Activated naive CD8-positive, alpha-beta T cell treated with anti-CD3 and anti-CD28 coated beads, Interleukin-2, amount 10 ng/mL, durations not matched to agents 7 days and 5 days (primary cell): ENCODE measurements around the gene SHCBP1L. TPM values are rescaled to one million over a fixed set of nuclear protein-coding genes. Genes with fewer than 3 reads are reported as not detected.

Experiments
- ATAC-seq: fragments of 150-1000 bp; cut with Tn5 transposase; one replicate; pipeline ENCODE4 v1.10.0; 2021; ENCODE audit warnings: low read depth, moderate library complexity
- POLR2A ChIA-PET: fragments of 350-600 bp; sonication (Branson Sonifier 250); formaldehyde crosslinking; loops from one replicate; lab custom pipeline; 2021; ENCODE audit warnings: antibody characterized with exemption; lab: Charles Lee
- DNase-seq: peaks from one replicate; pipeline ENCODE4 v3.0.0; 2021
- H3K27ac Mint-ChIP-seq: one replicate; pipeline ENCODE4 v1.8.0; 2022; ENCODE audit warnings: mild to moderate bottlenecking, mixed read lengths
- H3K27me3 Mint-ChIP-seq: one replicate; pipeline ENCODE4 v1.8.0; 2022; ENCODE audit warnings: mild to moderate bottlenecking, moderate library complexity, mixed read lengths
- H3K36me3 Mint-ChIP-seq: one replicate; pipeline ENCODE4 v1.8.0; 2021; ENCODE audit warnings: mild to moderate bottlenecking, mixed read lengths
- H3K4me1 Mint-ChIP-seq: one replicate; pipeline ENCODE4 v1.8.0; 2021; ENCODE audit warnings: mixed read lengths
- H3K4me3 Mint-ChIP-seq: one replicate; pipeline ENCODE4 v1.8.0; 2022; ENCODE audit warnings: mild to moderate bottlenecking, moderate library complexity, mixed read lengths
- H3K9me3 Mint-ChIP-seq: one replicate; pipeline ENCODE4 v1.8.0; 2021; ENCODE audit warnings: mixed read lengths
- total RNA-seq, 2 experiments: library from RNA; stranded (reverse); gene quantifications; one replicate each; pipeline ENCODE4 v1.2.3, GENCODE V29; 2021

The SHCBP1L gene
- total RNA-seq, 2 experiments from 2014 or later, result not detected

DNA sequence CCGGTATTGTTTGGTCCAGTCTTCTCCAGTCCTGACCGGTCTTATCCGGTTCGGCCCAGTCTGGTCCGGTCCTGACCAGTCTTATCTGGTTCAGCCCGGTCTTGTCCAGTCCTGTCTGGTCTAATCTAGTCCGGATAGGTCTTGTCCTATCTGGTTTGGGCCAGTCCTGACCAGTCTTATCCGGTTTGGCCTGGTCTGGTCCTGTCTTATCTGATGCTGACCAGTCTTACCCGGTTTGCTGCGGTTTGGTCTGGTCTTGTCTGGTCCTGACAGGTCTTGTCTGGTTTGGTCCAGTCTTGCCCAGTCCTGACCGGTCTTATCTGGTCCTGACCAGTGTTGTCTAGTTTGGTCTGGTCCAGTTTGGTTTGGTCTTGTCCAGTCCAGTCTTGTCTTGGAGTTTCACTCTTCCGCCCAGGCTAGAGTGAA lies 83.7 kb downstream of the SHCBP1L start:
- Mint-ChIP-seq H3K27ac (no peak overlapping the region), H3K27me3 (no peaks in the 10 kb centered on the region), H3K4me3 (no peak overlapping the region), H3K36me3 (peaks cover 69% of the 10 kb centered on the region), H3K4me1 (peaks cover 6% of the 10 kb centered on the region), H3K9me3 (no peaks in the 10 kb centered on the region)
- DNase-seq, result no peak
- POLR2A ChIA-PET, result no interaction called here
- no peak for ATAC-seq

GRCh38 chr1:182867861-182868260 lies 85.1 kb downstream of the SHCBP1L start:
- Mint-ChIP-seq H3K27me3 (no peaks in the 10 kb centered on the region), H3K36me3 (peaks cover 58% of the 10 kb centered on the region), H3K27ac (no peak overlapping the region), H3K4me1 (no peaks in the 10 kb centered on the region), H3K9me3 (no peaks in the 10 kb centered on the region), H3K4me3 (no peak overlapping the region)
- POLR2A ChIA-PET, result no interaction called here
- no peak for DNase-seq
- no peak for ATAC-seq

DNA sequence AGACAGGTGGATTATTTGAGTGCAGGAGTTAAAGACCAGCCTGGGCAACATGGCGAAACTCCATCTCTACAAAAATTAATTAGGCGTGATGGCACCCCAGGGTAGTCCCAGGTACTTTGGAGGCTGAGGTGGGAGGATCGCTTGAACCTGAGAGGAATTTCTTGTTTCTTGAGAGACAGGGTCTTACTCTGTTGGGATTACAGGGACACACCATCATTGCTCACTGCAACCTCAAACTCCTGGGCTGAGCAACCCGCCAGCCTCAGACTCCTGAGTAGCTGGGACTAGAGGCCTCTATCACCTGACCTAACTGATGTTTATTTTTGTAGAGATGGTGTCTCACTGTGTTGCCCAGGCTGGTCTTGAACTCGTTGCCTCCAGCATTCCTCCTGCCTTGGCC lies 89.0 kb downstream of the SHCBP1L start:
- no peak for ATAC-seq
- H3K4me3 Mint-ChIP-seq, result no peak overlapping the region
- H3K36me3 Mint-ChIP-seq, result peaks cover 41% of the 10 kb centered on the region
- POLR2A ChIA-PET, result no interaction called here
- no peaks in the 10 kb centered on the region for H3K9me3 Mint-ChIP-seq
- no peaks in the 10 kb centered on the region for H3K27me3 Mint-ChIP-seq
- H3K4me1 Mint-ChIP-seq, result peaks cover 8% of the 10 kb centered on the region
- DNase-seq, result no peak
- no peak overlapping the region for H3K27ac Mint-ChIP-seq

DNA sequence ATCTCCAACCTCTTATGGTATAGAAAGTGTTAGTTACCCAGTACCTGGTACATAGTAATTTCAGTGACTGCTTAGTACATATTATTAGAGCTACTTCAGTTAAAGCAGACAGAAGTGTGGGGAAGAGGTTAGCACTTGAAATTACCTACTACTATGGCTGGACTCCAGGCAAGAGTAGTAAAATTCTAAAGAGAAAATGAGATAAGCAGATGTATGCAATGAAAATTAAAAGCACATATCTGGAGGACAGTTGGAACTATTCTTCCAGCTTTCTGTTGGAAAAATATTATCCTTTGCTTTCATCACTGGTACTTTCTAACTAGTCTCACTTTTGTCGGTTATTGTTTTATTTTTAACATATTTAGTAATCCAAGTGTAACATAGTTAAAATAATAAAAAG lies 90.1 kb downstream of the SHCBP1L start:
- Mint-ChIP-seq H3K4me1 (peaks cover 10% of the 10 kb centered on the region), H3K27me3 (no peaks in the 10 kb centered on the region), H3K36me3 (peaks cover 45% of the 10 kb centered on the region), H3K4me3 (no peak overlapping the region), H3K9me3 (no peaks in the 10 kb centered on the region), H3K27ac (no peak overlapping the region)
- ATAC-seq, result no peak
- DNase-seq, result no peak
- POLR2A ChIA-PET, result no interaction called here

- H3K4me3 Mint-ChIP-seq, result no peak overlapping the region
- ATAC-seq (no peak), DNase-seq (no peak)
- H3K36me3 Mint-ChIP-seq, result peaks cover 39% of the 10 kb centered on the region
- no peaks in the 10 kb centered on the region for H3K27me3 Mint-ChIP-seq
- POLR2A ChIA-PET, result no interaction called here
- H3K9me3 Mint-ChIP-seq, result no peaks in the 10 kb centered on the region
- peaks cover 10% of the 10 kb centered on the region for H3K4me1 Mint-ChIP-seq
- H3K27ac Mint-ChIP-seq, result no peak overlapping the region
Measured at GRCh38 chr1:182861994-182862393, 91.0 kb downstream of the SHCBP1L start.

DNA sequence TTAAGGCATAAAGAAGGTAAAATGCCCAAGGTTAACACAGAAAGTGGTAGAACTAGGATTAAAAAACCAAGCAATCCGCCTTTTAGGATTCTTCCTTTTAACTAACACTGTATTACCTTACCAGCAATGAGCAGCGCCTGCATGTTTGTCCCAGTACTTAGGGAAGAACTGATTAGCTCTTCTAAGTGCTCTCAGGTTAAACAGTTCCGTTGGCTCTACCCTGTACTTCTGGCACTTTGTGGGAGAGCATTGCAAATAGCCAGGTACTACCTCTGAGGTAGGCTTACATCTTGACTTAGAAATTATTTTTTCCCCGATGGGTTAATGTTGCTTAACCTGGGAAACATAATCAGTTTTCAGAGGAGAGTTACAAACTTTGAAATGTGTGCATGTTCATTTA lies 92.3 kb downstream of the SHCBP1L start:
- no peak overlapping the region for H3K4me3 Mint-ChIP-seq
- no peak for ATAC-seq
- DNase-seq, result no peak
- no peaks in the 10 kb centered on the region for H3K27me3 Mint-ChIP-seq
- POLR2A ChIA-PET, result no interaction called here
- H3K9me3 Mint-ChIP-seq, result no peaks in the 10 kb centered on the region
- peaks cover 31% of the 10 kb centered on the region for H3K36me3 Mint-ChIP-seq
- no peak overlapping the region for H3K27ac Mint-ChIP-seq
- peaks cover 10% of the 10 kb centered on the region for H3K4me1 Mint-ChIP-seq

- H3K27ac Mint-ChIP-seq, result no peak overlapping the region
- H3K9me3 Mint-ChIP-seq, result no peaks in the 10 kb centered on the region
- H3K4me3 Mint-ChIP-seq, result no peak overlapping the region
- POLR2A ChIA-PET, result no interaction called here
- H3K27me3 Mint-ChIP-seq, result no peaks in the 10 kb centered on the region
- DNase-seq (no peak), ATAC-seq (no peak)
- peaks cover 23% of the 10 kb centered on the region for H3K36me3 Mint-ChIP-seq
- peaks cover 8% of the 10 kb centered on the region for H3K4me1 Mint-ChIP-seq
Measured at GRCh38 chr1:182857212-182857611, 95.8 kb downstream of the SHCBP1L start.

GRCh38 chr1:182855911-182856310 lies 97.1 kb downstream of the SHCBP1L start:
- DNase-seq (no peak), ATAC-seq (no peak)
- Mint-ChIP-seq H3K36me3 (peaks cover 22% of the 10 kb centered on the region), H3K4me3 (no peak overlapping the region), H3K27me3 (no peaks in the 10 kb centered on the region), H3K9me3 (no peaks in the 10 kb centered on the region), H3K27ac (no peak overlapping the region), H3K4me1 (peaks cover 5% of the 10 kb centered on the region)
- POLR2A ChIA-PET, result no interaction called here

- Mint-ChIP-seq H3K36me3 (peaks cover 18% of the 10 kb centered on the region), H3K27me3 (no peaks in the 10 kb centered on the region), H3K9me3 (no peaks in the 10 kb centered on the region), H3K27ac (no peak overlapping the region), H3K4me3 (no peak overlapping the region), H3K4me1 (peaks cover 23% of the 10 kb centered on the region)
- ATAC-seq (no peak), DNase-seq (no peak)
- POLR2A ChIA-PET, result no interaction called here
Measured at GRCh38 chr1:182851825-182852224, 101.1 kb downstream of the SHCBP1L start.

DNA sequence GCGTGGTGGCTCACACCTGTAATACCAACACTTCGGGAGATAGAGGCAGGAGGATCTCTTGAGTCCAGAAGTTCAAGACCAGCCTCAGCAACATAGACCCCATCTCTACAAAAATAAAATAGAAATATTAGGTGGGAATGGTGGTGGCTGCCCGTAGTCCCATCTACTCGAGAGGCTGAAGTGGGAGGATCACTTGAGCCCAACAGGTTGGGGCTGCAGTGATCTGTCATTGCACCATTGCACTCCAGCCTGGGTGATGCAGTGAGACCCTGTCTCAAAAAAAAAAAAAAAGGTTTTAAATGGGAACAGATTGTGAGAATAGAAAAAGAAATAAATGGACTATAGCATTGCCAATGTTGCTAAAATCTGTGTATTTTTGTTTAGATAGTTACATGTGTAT lies 102.6 kb downstream of the SHCBP1L start:
- H3K27me3 Mint-ChIP-seq, result no peaks in the 10 kb centered on the region
- no peaks in the 10 kb centered on the region for H3K9me3 Mint-ChIP-seq
- ATAC-seq, result no peak
- peaks cover 24% of the 10 kb centered on the region for H3K36me3 Mint-ChIP-seq
- H3K4me1 Mint-ChIP-seq, result peaks cover 27% of the 10 kb centered on the region
- DNase-seq, result no peak
- POLR2A ChIA-PET, result no interaction called here
- H3K27ac Mint-ChIP-seq, result no peak overlapping the region
- no peak overlapping the region for H3K4me3 Mint-ChIP-seq

Other genes with a start within 250 kb of the SHCBP1L start
- gene NPL, start 163.4 kb downstream of the SHCBP1L start, total RNA-seq, result 1 to 10 TPM; 5.6 to 6.2 TPM
- 100 to 1,000 TPM; 176 to 180 TPM for gene DHX9, start 113.8 kb downstream of the SHCBP1L start, total RNA-seq
- gene LAMC1, start 70.3 kb upstream of the SHCBP1L start, total RNA-seq, result under 1 TPM; 0.17 to 0.97 TPM
- gene LAMC2, start 233.1 kb upstream of the SHCBP1L start, total RNA-seq, result not detected